ENCODE data around the gene PAN3. TPM values are rescaled to one million over a fixed set of nuclear protein-coding genes. Genes with fewer than 3 reads are reported as not detected.
A peak's percentile ranks its signal among the peaks of the same experiment; 100 is the strongest.
"Not testable (repeated sequence)": the region's sequence is repeated elsewhere in the genome, so short reads cannot be mapped to it uniquely, and the experiment has no call there.

The PAN3 gene
- 5.7 and 11.6 TPM in 2 replicates for total RNA-seq (2014; rRNA removed; shearing (Covaris generic); ENCODE audit: low replicate concordance)

GRCh38 chr13:28138012-28138755, at the start of gene PAN3:
PAN3 (plus strand) TSS chr13:28138545; CDS start chr13:28138658, 113 bp downstream.
- peak; percentile 83 for DNase-seq (ENCODE audit: low read depth)

GRCh38 chr13:28089065-28089464, 49.3 kb upstream of the PAN3 start:
- DNase-seq (ENCODE audit: low read depth): no peak
- in situ Hi-C loops (cut with HindIII; ENCODE audit: low pct_unique_long_range_greater_than_20kb, low sequenced_read_pairs): no loop called here

More at GRCh38 chr13:28138012-28138755, at the start of gene PAN3:
- in situ Hi-C loops (cut with HindIII; ENCODE audit: low pct_unique_long_range_greater_than_20kb, low sequenced_read_pairs): no loop called here

GRCh38 chr13:28092431-28092830, 45.9 kb upstream of the PAN3 start:
- DNase-seq (ENCODE audit: low read depth): no peak
- in situ Hi-C loops (cut with HindIII; ENCODE audit: low pct_unique_long_range_greater_than_20kb, low sequenced_read_pairs): no loop called here

GRCh38 chr13:28093881-28094280, 44.5 kb upstream of the PAN3 start:
- in situ Hi-C loops (cut with HindIII; ENCODE audit: low pct_unique_long_range_greater_than_20kb, low sequenced_read_pairs): no loop called here
- DNase-seq (ENCODE audit: low read depth): no peak

GRCh38 chr13:28094306-28094705, 44.0 kb upstream of the PAN3 start:
- DNase-seq (ENCODE audit: low read depth): no peak
- in situ Hi-C loops (cut with HindIII; ENCODE audit: low pct_unique_long_range_greater_than_20kb, low sequenced_read_pairs): no loop called here

GRCh38 chr13:28097503-28097902, 40.8 kb upstream of the PAN3 start:
- in situ Hi-C loops (cut with HindIII; ENCODE audit: low pct_unique_long_range_greater_than_20kb, low sequenced_read_pairs): no loop called here
- no peak for DNase-seq (ENCODE audit: low read depth)

- in situ Hi-C loops (cut with HindIII; ENCODE audit: low pct_unique_long_range_greater_than_20kb, low sequenced_read_pairs): no loop called here
- DNase-seq (ENCODE audit: low read depth): no peak
Measured at GRCh38 chr13:28099396-28100149, 38.8 kb upstream of the PAN3 start.

GRCh38 chr13:28100150-28101121, 37.9 kb upstream of the PAN3 start, which contains the start of gene FLT3:
FLT3 (minus strand) TSS chr13:28100576; CDS start chr13:28100510, 66 bp downstream.
- DNase-seq (ENCODE audit: low read depth): peak; percentile 69
- in situ Hi-C loops (cut with HindIII; ENCODE audit: low pct_unique_long_range_greater_than_20kb, low sequenced_read_pairs): no loop called here

GRCh38 chr13:28101886-28102285, 36.5 kb upstream of the PAN3 start:
- in situ Hi-C loops (cut with HindIII; ENCODE audit: low pct_unique_long_range_greater_than_20kb, low sequenced_read_pairs); DNase-seq (ENCODE audit: low read depth): not testable (repeated sequence)

GRCh38 chr13:28106976-28107375, 31.4 kb upstream of the PAN3 start:
- no peak for DNase-seq (ENCODE audit: low read depth)
- in situ Hi-C loops (cut with HindIII; ENCODE audit: low pct_unique_long_range_greater_than_20kb, low sequenced_read_pairs): no loop called here

- in situ Hi-C loops (cut with HindIII; ENCODE audit: low pct_unique_long_range_greater_than_20kb, low sequenced_read_pairs): no loop called here
- no peak for DNase-seq (ENCODE audit: low read depth)
Measured at GRCh38 chr13:28110414-28110813, 27.9 kb upstream of the PAN3 start.

- no peak for DNase-seq (ENCODE audit: low read depth)
- in situ Hi-C loops (cut with HindIII; ENCODE audit: low pct_unique_long_range_greater_than_20kb, low sequenced_read_pairs): no loop called here
Measured at GRCh38 chr13:28116736-28117135, 21.6 kb upstream of the PAN3 start.

GRCh38 chr13:28117689-28118377, 20.5 kb upstream of the PAN3 start:
- in situ Hi-C loops (cut with HindIII; ENCODE audit: low pct_unique_long_range_greater_than_20kb, low sequenced_read_pairs): no loop called here
- no peak for DNase-seq (ENCODE audit: low read depth)

- no peak for DNase-seq (ENCODE audit: low read depth)
- in situ Hi-C loops (cut with HindIII; ENCODE audit: low pct_unique_long_range_greater_than_20kb, low sequenced_read_pairs): no loop called here
Measured at GRCh38 chr13:28120317-28120716, 18.0 kb upstream of the PAN3 start.

- no peak for DNase-seq (ENCODE audit: low read depth)
- in situ Hi-C loops (cut with HindIII; ENCODE audit: low pct_unique_long_range_greater_than_20kb, low sequenced_read_pairs): no loop called here
Measured at GRCh38 chr13:28121224-28121623, 17.1 kb upstream of the PAN3 start.

GRCh38 chr13:28128030-28128429, 10.3 kb upstream of the PAN3 start:
- in situ Hi-C loops (cut with HindIII; ENCODE audit: low pct_unique_long_range_greater_than_20kb, low sequenced_read_pairs): no loop called here
- DNase-seq (ENCODE audit: low read depth): no peak

GRCh38 chr13:28128926-28129325, 9.4 kb upstream of the PAN3 start:
- in situ Hi-C loops (cut with HindIII; ENCODE audit: low pct_unique_long_range_greater_than_20kb, low sequenced_read_pairs): no loop called here
- no peak for DNase-seq (ENCODE audit: low read depth)
